A549 (cell line): ENCODE data around the gene BEST2.

Experiments
- FOSL2 ChIP-seq, 2 experiments: fragments of 450-650 bp in 1 of 2; fragments of >200 bp in 1 of 2; sonication (Bioruptor Twin) in 1 of 2; formaldehyde crosslinking; IDR thresholded peaks; 2 replicates each; pipeline versions ENCODE4 v1.5.0 to v1.6.1; 2016 to 2020; ENCODE audit warnings: mild to moderate bottlenecking in 1 of 2, moderate library complexity in 1 of 2
- MAZ ChIP-seq: fragments of 150-350 bp; IDR thresholded peaks from 2 replicates; pipeline ENCODE4 v1.6.1; 2014; ENCODE audit warnings: antibody characterized with exemption, low read depth, low read length, borderline replicate concordance
- NPAS2 ChIP-seq: fragments of 250-450 bp; sonication (Bioruptor Pico); IDR thresholded peaks from 2 replicates; pipeline ENCODE4 v1.8.0; 2022; ENCODE audit warnings: mild to moderate bottlenecking, moderate library complexity, borderline replicate concordance
- POLR2A ChIP-seq: IDR thresholded peaks from 2 replicates; pipeline ENCODE4 v1.6.1; 2012; ENCODE audit warnings: mild to moderate bottlenecking, low read length
- POLR2AphosphoS2 ChIP-seq: conservative IDR thresholded peaks from 2 replicates; pipeline ENCODE4 v1.6.1; 2012; ENCODE audit warnings: low read length, improper control_type of control experiment, inconsistent platforms
- RFX5 ChIP-seq: fragments of 450-650 bp; IDR thresholded peaks from 2 replicates; pipeline ENCODE4 v1.7.1; 2014; ENCODE audit warnings: antibody characterized with exemption, mild to moderate bottlenecking, moderate library complexity
- USF2 ChIP-seq: fragments of 450-650 bp; IDR thresholded peaks from 2 replicates; pipeline ENCODE4 v1.6.1; 2014; ENCODE audit warnings: antibody characterized with exemption
- ZC3H11A ChIP-seq: fragments of 450-650 bp; IDR thresholded peaks from 2 replicates; pipeline ENCODE4 v1.6.1; 2014; ENCODE audit warnings: antibody characterized with exemption, mild to moderate bottlenecking
- TF ChIP-seq, protein P1 (sequence below): fragments of >200 bp; sonication (Bioruptor Twin); formaldehyde crosslinking; IDR thresholded peaks from 3 replicates; pipeline ENCODE4 v1.5.1; 2016
- TF ChIP-seq, protein P2 (sequence below): IDR thresholded peaks from 2 replicates; pipeline ENCODE4 v1.6.1; 2012
- TF ChIP-seq, protein P3 (sequence below): fragments of 200-600 bp; sonication (generic); IDR thresholded peaks from 2 replicates; pipeline ENCODE4 v1.6.1; 2016; ENCODE audit warnings: antibody characterized with exemption, mild to moderate bottlenecking, moderate library complexity

DNA sequence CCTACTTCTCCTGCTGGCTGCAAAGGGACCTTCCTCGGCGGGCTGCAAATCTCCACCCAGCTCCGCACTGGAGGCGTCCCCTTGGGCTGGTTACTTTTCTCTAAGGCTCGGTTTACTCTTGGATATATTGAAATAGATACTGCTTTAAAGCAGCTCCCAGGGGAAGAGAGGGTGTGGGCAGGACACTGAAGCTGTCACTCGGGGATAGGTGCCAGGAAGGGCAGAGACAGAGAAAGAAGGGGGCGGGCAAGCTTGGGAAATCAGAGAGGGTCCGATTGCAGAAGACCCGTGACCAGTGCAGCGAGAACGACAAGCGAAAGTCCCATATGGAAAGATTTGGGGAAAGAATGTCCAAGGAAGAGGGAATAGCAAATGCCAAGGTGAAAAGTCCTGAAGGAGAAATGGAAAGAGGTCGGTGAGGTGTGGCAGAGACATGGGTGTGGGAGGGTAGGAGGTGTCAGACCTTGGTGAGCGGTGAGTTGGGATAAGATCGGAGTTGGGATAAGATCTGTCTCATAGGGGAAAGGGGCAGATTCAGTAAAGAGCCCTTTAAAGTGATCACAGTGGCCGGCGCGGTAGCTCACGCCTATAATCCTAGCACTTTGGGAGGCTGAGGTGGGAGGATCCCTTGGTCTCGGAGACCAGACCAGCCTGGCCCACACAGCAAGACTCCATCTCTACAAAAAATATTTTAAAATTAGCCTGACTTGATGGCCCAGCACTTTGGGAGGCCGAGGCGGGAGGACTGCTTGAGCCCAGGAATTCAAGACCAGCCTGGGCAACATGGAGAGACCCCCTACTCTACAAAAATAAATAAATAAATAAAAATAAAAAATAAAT is 50.9 kb downstream of the BEST2 start:
- TF ChIP-seq, protein P1, sequence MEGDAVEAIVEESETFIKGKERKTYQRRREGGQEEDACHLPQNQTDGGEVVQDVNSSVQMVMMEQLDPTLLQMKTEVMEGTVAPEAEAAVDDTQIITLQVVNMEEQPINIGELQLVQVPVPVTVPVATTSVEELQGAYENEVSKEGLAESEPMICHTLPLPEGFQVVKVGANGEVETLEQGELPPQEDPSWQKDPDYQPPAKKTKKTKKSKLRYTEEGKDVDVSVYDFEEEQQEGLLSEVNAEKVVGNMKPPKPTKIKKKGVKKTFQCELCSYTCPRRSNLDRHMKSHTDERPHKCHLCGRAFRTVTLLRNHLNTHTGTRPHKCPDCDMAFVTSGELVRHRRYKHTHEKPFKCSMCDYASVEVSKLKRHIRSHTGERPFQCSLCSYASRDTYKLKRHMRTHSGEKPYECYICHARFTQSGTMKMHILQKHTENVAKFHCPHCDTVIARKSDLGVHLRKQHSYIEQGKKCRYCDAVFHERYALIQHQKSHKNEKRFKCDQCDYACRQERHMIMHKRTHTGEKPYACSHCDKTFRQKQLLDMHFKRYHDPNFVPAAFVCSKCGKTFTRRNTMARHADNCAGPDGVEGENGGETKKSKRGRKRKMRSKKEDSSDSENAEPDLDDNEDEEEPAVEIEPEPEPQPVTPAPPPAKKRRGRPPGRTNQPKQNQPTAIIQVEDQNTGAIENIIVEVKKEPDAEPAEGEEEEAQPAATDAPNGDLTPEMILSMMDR = no peak
- TF ChIP-seq ZC3H11A (no peak), USF2 (no peak), POLR2AphosphoS2 (no peak), FOSL2 (IDR thresholded peaks at IDR 0.05) (no peak), FOSL2 (CRISPR knock-in tag; IDR thresholded peaks at IDR 0.05) (no peak), MAZ (no peak), RFX5 (no peak), POLR2A (no peak), NPAS2 (no peak)
- TF ChIP-seq, protein P2, sequence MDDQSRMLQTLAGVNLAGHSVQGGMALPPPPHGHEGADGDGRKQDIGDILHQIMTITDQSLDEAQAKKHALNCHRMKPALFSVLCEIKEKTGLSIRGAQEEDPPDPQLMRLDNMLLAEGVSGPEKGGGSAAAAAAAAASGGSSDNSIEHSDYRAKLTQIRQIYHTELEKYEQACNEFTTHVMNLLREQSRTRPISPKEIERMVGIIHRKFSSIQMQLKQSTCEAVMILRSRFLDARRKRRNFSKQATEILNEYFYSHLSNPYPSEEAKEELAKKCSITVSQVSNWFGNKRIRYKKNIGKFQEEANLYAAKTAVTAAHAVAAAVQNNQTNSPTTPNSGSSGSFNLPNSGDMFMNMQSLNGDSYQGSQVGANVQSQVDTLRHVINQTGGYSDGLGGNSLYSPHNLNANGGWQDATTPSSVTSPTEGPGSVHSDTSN = no peak
- TF ChIP-seq, protein P3, sequence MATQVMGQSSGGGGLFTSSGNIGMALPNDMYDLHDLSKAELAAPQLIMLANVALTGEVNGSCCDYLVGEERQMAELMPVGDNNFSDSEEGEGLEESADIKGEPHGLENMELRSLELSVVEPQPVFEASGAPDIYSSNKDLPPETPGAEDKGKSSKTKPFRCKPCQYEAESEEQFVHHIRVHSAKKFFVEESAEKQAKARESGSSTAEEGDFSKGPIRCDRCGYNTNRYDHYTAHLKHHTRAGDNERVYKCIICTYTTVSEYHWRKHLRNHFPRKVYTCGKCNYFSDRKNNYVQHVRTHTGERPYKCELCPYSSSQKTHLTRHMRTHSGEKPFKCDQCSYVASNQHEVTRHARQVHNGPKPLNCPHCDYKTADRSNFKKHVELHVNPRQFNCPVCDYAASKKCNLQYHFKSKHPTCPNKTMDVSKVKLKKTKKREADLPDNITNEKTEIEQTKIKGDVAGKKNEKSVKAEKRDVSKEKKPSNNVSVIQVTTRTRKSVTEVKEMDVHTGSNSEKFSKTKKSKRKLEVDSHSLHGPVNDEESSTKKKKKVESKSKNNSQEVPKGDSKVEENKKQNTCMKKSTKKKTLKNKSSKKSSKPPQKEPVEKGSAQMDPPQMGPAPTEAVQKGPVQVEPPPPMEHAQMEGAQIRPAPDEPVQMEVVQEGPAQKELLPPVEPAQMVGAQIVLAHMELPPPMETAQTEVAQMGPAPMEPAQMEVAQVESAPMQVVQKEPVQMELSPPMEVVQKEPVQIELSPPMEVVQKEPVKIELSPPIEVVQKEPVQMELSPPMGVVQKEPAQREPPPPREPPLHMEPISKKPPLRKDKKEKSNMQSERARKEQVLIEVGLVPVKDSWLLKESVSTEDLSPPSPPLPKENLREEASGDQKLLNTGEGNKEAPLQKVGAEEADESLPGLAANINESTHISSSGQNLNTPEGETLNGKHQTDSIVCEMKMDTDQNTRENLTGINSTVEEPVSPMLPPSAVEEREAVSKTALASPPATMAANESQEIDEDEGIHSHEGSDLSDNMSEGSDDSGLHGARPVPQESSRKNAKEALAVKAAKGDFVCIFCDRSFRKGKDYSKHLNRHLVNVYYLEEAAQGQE = no peak
